Suprapubic skin (tissue), 4 donors: Measurements from ENCODE around the gene PXMP4. TPM values are rescaled to one million over a fixed set of nuclear protein-coding genes. Genes with fewer than 3 reads are reported as not detected.

ENCODE experiments used
- DNase-seq, 2 donors: peaks; one replicate each; pipeline ENCODE4 v3.0.0-alpha.2; 2019; ENCODE audit warnings: low spot score in 2 of 2
- H3K27ac ChIP-seq: fragments of 200-600 bp; sonication (generic); one replicate; pipeline ENCODE4 v1.5.1; 2019
- H3K27me3 ChIP-seq: fragments of 200-600 bp; sonication (generic); one replicate; pipeline ENCODE4 v1.5.1; 2019
- H3K36me3 ChIP-seq: fragments of 200-600 bp; sonication (generic); one replicate; pipeline ENCODE4 v1.5.1; 2019
- H3K4me1 ChIP-seq: fragments of 200-600 bp; sonication (generic); one replicate; pipeline ENCODE4 v1.5.1; 2019
- H3K4me3 ChIP-seq: fragments of 200-600 bp; sonication (generic); one replicate; pipeline ENCODE4 v1.5.1; 2019; ENCODE audit warnings: mild to moderate bottlenecking
- H3K9me3 ChIP-seq: fragments of 200-600 bp; sonication (generic); one replicate; pipeline ENCODE4 v1.5.1; 2019
- CTCF ChIP-seq, 2 donors: fragments of 200-600 bp in 1 of 2; fragments of 450-650 bp in 1 of 2; sonication (generic) in 1 of 2; IDR thresholded peaks; one replicate each; pipeline ENCODE4 v1.5.1; 2016 to 2019; ENCODE audit warnings: antibody characterized with exemption in 2 of 2, mild to moderate bottlenecking in 1 of 2, moderate library complexity in 1 of 2
- EP300 ChIP-seq: sonication (generic); formaldehyde crosslinking; IDR thresholded peaks from one replicate; pipeline ENCODE4 v1.6.1; 2017; ENCODE audit warnings: antibody characterized with exemption
- POLR2A ChIP-seq, 2 donors: fragments of 450-650 bp; IDR thresholded peaks; one replicate each; pipeline ENCODE4 v1.6.1; 2017; ENCODE audit warnings: antibody characterized with exemption in 2 of 2, mild to moderate bottlenecking in 2 of 2, moderate library complexity in 2 of 2
- POLR2AphosphoS5 ChIP-seq, 3 donors: sonication (generic); formaldehyde crosslinking; IDR thresholded peaks; one replicate each; pipeline ENCODE4 v1.6.1; 2017; ENCODE audit warnings: antibody characterized with exemption in 3 of 3
- WGBS: methylation state at CpG from one replicate; pipeline ENCODE4 v1.1.5; 2018; 5-methylcytosine and 5-hydroxymethylcytosine counted together
- total RNA-seq, 4 donors: library from RNA; depleted of rRNA; stranded (reverse); fragments of >200 nt; gene quantifications; one replicate each; pipeline ENCODE4 v1.1.0, GENCODE V29; 2016

The PXMP4 gene
- total RNA-seq, 4 donors from 2014 or later: 8.7 to 32.4 (median 24.3) TPM

GRCh38 chr20:33653900-33654596, 66.1 kb downstream of the PXMP4 start:
- Histone ChIP-seq H3K27ac (no peak overlapping the region), H3K4me1 (peaks cover 53% of the 10 kb centered on the region), H3K36me3 (peaks cover 21% of the 10 kb centered on the region), H3K9me3 (no peaks in the 10 kb centered on the region), H3K27me3 (no peaks in the 10 kb centered on the region), H3K4me3 (no peak overlapping the region)
- WGBS: 44% methylated on average over 11 of the region's 11 CpGs
- TF ChIP-seq CTCF (IDR thresholded peaks at IDR 0.05): no peak
- TF ChIP-seq POLR2A (IDR thresholded peaks at IDR 0.05): no peak
- TF ChIP-seq POLR2AphosphoS5 (IDR thresholded peaks at IDR 0.05): no peak
- TF ChIP-seq EP300: no peak
- no peak for DNase-seq

- Histone ChIP-seq H3K36me3 (peaks cover 17% of the 10 kb centered on the region), H3K27me3 (no peaks in the 10 kb centered on the region), H3K4me1 (peaks cover 60% of the 10 kb centered on the region), H3K9me3 (no peaks in the 10 kb centered on the region), H3K27ac (no peak overlapping the region), H3K4me3 (no peak overlapping the region)
- DNase-seq: peak in 1 of 2 donors; percentile 84
- peak; percentile 53 to 56 for TF ChIP-seq CTCF (IDR thresholded peaks at IDR 0.05)
- no peak for TF ChIP-seq POLR2A (IDR thresholded peaks at IDR 0.05)
- peak in 1 of 3 donors; percentile 3 for TF ChIP-seq POLR2AphosphoS5 (IDR thresholded peaks at IDR 0.05)
- WGBS: 21% methylated on average over 14 of the region's 16 CpGs
Measured at GRCh38 chr20:33653218-33653899, 66.8 kb downstream of the PXMP4 start.

Other genes with a start within 250 kb of the PXMP4 start
- gene CBFA2T2, start 230.2 kb downstream of the PXMP4 start, total RNA-seq: 10 to 100 TPM; 20.9 to 36.7 (median 26.1) TPM
- not detected for gene C20orf144, start 58.0 kb downstream of the PXMP4 start, total RNA-seq
- 1 to 10 TPM; 1.3 to 4.9 (median 3.0) TPM for gene ACTL10, start 53.4 kb downstream of the PXMP4 start, total RNA-seq
- 10 to 100 TPM; 19.9 to 37.5 (median 22.1) TPM for gene NECAB3, start 45.9 kb downstream of the PXMP4 start, total RNA-seq
- 1 to 10 TPM; 3.5 to 5.6 (median 4.6) TPM for gene E2F1, start 33.9 kb downstream of the PXMP4 start, total RNA-seq
- 1 to 10 TPM; 4.6 to 7.6 (median 5.8) TPM for gene ZNF341, start 11.7 kb upstream of the PXMP4 start, total RNA-seq
- gene CHMP4B, start 91.0 kb upstream of the PXMP4 start, total RNA-seq: 10 to 100 TPM; 62.1 to 95.8 (median 74.8) TPM